GM19193 (cell line): ENCODE data around the gene RXFP3.

ENCODE experiments used
- POLR2A ChIP-seq: IDR thresholded peaks from 4 replicates; pipeline ENCODE4 v1.6.1; 2011; ENCODE audit not compliant: insufficient read depth, insufficient read length; ENCODE audit errors: extremely low read depth

RXFP3 gene

DNA sequence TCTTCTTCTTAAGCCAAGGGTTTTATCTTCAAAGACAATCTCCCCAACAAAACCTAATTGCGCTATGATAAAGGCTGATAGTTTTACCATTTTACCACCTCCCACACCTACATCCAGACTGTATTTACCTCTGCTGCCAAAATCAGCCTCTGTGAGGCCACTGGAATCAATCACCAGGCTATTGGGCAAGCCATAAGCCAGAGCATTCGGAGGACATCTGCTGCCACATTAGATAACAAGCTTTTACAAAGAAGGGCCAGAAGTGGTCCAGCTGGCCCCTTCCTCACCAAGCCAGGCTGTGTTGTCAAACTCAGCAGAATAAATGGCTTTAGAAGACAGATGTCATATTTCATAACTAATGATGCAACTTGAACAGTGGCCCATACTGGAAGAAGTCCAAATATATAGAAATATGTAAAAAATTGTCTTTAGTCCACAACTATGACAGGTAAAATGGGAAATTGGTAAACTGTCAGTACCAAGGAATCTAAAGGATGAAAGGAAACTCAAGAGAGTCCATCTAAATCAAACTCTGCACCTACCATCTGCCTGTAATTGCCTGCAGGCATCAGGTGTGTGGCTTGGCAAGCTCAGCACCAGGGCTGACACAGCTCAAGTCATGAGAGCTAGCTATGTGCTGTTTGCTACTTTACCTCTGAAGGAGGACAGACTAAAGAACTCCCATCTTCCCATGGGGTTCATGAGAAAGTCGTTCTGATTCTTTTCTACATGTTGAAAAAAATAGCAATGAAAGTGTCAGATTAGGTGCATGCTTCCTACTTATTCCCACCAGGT is 32.2 kb downstream of the RXFP3 start:
- no peak for TF ChIP-seq POLR2A

- no peak for TF ChIP-seq POLR2A
Observed at GRCh38 chr5:33969572-33970452, 33.6 kb downstream of the RXFP3 start.

- TF ChIP-seq POLR2A: no peak
Observed at GRCh38 chr5:33973271-33973670, 37.1 kb downstream of the RXFP3 start.

GRCh38 chr5:33975852-33976251 is 39.7 kb downstream of the RXFP3 start:
- no peak for TF ChIP-seq POLR2A

DNA sequence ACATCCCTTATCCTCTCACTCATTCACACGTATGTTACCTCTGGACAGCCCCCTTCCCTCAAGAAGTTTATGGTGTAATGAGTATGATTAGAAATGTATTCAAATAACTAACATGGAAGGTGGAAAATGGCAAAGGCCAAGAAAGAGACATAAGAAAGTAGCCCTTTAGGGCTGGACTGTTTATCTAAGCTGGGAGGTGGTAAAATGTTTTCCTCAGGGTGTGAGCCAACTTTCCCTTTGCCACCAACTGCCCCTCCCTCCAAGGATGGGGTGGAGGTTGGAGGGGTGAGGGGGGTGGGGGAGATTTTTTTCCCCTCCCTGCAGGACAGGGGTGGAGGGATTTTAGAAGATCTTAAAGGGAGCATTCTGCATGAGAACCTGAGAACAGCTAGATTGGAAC is 40.1 kb downstream of the RXFP3 start:
- no peak for TF ChIP-seq POLR2A

- TF ChIP-seq POLR2A: no peak
Observed at GRCh38 chr5:33978306-33978705, 42.1 kb downstream of the RXFP3 start.

- TF ChIP-seq POLR2A: no peak
Observed at GRCh38 chr5:33980030-33980429, 43.8 kb downstream of the RXFP3 start.

- TF ChIP-seq POLR2A: no peak
Observed at GRCh38 chr5:33981408-33982162, 45.4 kb downstream of the RXFP3 start.

GRCh38 chr5:33984178-33984577 is 48.0 kb downstream of the RXFP3 start:
- no peak for TF ChIP-seq POLR2A

GRCh38 chr5:33984671-33985124 is 48.5 kb downstream of the RXFP3 start, which contains the start of gene SLC45A2:
Gene SLC45A2, minus strand, starts transcription at chr5:33984693. Its CDS starts 110 bp downstream, at chr5:33984583.
- TF ChIP-seq POLR2A: no peak

DNA sequence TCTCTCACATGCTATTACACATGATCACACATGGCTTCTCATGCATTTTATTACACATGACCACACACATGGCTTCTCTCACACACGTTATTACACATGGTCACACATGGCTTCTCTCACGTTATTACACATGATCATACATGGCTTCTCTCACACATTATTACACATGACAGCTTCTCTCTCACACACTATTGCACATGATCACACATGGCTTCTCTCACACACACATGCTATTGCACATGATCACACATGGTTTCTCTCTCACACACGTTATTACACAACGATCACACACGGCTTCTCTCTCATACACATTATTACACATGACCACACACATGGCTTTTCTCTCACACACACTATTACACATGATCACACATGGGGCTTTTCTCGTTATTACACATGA is 49.3 kb downstream of the RXFP3 start:
- no peak for TF ChIP-seq POLR2A
